AG08395 (cell line): ENCODE measurements around the gene EFNA3.

Experiments used
- DNase-seq: peaks from one replicate; pipeline ENCODE4 v3.0.0; 2012; ENCODE audit warnings: mixed read lengths, low spot score

Gene EFNA3

DNA sequence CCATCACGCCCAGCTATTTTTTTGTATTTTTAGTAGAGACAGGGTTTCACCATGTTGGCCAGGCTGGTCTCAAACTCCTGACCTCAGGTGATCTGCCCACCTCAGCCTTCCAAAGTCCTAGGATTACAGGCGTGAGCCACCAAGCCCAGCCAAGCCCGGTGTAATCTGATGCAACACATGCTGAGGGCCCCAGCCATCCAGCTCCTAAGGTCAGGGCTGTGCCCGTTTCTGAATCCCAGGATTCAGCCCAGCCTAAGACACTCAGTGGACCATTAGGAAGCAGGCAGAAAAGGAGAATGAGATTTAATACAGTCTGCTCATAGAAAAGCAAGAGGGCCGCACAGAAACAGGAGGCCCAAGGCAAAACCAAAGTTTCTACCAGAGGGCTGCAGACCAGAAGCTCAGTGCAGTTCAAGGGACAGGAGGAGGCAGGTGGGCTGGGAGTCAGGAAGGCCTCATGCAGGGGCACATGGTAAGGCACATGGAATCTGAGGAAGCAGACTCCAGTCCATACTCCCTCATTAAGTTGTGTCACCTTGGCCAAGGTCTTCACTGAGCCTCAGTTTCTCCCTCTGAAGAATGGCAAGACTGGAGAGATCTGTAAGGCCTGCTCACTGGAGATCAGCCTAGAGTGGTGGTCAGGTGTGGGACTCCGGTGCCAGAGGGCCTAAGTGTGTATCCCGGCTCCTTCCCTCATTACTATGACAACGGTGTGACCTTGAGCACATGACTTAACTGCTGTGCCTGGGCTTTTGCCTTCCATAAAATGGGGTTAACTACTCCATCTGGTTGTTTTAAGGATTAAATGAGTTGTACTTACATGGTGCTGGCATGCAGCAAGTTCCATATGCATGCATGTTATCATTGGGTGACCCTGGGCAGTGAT, 29.9 kb upstream of the EFNA3 start:
- DNase-seq: no peak

DNA sequence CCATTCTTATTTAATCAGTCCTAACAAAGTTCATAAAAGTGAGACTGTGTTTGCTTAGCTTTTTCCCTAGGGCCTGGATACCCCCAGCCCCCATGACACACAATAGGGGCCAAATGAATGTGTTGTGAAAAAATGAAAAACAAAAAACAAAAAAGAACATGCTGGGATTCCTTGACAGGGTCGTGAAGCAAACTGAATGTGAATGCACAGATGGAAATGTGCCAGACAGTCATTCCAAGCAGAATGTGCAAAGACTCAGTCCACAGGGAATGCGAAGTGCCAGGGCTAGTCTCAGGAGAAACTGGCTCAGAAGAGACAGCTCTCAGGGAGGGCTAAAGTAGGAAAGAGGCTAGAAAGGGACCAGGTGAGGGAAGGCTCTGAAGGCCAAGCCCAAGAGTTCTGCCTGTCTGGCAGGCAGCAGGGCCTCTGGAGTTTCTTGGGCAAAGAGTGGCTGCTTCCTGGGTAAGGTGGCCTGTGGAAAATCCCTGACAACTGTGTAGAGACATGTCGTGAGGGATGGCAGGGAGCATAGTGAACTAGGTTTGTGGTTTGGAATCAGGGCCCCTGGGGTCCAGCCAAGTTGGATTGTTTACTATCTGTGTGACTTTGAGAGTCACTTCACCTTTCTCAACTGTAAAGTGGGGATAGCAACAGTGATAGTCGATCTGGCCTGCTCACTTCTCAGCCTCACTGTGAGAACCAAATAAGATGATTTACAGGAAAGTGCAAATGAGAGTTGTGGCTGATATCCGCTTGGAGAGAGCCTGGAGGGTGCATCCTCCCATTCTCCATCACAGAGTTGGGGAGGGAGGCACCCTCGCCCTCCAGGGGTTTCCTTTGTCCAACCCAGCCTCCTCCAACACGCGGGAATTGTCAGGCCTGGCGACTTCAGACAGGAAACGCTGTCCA, 28.7 kb upstream of the EFNA3 start:
- DNase-seq: peak; percentile 45

DNA sequence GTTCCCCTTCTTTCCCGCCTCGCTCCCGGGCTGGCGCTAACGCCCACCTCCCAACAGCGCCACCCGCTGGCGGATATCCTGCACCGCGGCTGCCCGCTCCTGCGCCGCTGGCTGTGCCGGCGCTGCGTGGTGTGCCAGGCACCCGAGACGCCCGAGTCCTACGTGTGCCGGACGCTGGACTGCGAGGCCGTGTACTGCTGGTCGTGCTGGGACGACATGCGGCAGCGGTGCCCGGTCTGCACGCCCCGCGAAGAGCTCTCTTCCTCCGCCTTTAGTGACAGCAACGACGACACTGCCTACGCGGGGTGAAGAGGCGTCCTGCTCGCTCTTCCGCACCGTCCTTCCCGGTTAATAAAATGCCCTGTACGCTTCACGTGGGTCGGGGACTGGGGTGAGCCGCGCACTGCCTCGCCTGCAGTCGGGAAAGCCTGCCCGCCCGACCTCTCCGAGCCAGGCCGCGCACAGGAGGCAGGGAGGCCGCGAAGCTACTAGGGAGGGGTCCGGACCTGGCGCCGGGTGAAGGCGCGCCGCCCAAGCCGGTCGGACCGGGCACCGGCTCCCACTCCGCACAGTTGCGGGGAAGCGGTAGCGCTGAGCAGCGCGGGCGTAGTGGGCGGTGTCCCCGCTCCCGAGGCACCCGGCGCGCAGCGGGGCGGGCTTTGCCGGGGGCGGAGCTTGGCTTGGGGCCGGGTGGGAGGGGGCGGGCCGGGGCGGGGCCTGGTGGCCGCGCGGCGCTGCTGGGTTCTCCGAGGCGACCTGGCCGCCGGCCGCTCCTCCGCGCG, 27.9 kb upstream of the EFNA3 start, which contains the start of gene ADAM15:
TSS of gene ADAM15 (plus strand) at position 757 of the 782 bp plus-strand sequence. CDS start 71 bp downstream, outside the sequence.
- peak; percentile 95 for DNase-seq

DNA sequence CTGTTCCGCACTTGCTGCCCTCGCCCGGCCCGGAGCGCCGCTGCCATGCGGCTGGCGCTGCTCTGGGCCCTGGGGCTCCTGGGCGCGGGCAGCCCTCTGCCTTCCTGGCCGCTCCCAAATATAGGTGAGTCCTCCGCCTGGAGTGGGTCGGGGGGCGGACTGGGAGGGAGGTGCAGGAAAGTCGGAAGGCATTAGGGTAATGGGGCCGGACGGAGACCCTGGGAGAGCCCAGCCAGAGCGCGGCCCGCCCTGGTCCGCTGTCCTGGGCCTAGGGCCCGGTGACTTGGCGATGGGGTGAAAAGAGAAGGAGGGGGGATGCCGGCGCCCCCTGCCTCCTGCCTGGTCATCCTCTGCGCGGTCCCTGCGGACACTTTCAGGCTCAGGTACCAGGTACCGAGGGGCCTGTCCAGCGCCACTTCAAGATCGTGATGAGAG, 27.3 kb upstream of the EFNA3 start:
- DNase-seq: no peak

DNA sequence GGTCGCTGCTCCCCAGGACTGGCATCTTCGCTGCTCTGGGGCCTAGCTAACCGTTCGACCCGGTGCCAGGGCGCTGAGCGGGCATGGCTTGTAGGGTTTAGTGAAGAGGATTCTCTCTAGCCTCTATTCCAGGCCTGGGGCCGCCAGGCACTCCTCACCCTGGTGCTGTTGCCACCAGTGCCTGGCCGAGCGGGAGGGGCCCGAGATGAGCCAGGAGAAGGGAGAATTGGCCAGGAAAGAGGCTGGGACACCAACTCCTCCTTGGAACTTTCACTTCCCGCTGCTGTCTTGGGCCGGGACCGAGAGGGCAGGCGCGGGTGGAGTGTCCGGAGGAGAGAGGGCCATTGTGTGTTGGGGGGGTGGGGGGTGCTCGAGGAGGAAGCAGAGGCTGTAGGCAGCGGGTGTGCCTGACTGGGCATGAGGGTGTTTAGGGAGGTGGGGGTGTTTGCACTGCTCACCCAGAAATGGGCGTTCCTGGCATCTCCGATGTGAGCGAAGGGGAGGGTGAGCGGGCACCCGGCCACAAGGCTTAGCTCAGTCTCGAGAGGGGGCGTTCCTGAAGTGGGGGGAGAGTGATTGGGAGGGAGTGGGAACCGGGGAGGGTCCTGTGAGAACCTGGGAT, 26.7 kb upstream of the EFNA3 start:
- peak; percentile 44 for DNase-seq

DNA sequence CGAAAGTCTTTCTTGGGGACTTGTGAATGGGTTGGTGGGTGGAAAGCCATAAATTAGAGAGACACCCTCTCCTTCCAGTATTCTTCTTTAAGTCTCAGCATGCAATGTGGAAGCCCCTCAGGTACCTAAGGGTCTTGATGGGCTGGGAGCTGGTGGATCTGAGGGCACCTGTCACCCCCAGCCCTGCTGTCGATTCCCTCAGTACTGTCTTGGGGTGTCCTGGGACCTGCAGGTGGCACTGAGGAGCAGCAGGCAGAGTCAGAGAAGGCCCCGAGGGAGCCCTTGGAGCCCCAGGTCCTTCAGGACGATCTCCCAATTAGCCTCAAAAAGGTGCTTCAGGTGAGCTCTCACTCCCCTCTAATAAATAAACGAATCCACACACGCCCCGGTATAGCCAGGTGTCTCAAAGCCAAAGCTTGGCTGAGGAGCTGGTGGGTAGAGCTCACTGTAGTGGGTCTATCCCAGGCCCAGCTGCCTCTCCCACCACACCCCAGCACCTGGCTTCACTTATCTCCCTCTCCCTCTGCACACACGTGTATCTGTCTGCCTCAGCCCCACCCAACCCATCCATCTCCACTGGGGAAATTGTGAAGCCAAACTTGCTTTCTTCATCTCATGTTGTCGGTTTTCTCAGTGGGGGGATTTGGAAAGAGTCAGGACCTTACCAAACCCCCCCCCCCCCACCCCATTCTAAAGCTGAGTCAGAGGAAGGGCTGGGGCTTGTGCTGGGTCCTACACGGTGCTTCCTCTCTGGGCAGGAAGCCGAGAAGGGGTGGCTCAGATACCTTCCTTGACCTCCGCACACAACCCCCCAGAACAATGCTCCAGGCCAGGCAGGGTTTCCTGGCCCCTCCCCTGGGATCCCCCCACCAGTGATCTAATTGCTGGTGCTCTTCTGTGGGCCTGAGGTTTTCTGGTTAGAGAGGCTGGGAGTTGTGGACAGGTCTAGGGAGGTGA, 25.9 kb upstream of the EFNA3 start:
- DNase-seq: peak; percentile 31

DNA sequence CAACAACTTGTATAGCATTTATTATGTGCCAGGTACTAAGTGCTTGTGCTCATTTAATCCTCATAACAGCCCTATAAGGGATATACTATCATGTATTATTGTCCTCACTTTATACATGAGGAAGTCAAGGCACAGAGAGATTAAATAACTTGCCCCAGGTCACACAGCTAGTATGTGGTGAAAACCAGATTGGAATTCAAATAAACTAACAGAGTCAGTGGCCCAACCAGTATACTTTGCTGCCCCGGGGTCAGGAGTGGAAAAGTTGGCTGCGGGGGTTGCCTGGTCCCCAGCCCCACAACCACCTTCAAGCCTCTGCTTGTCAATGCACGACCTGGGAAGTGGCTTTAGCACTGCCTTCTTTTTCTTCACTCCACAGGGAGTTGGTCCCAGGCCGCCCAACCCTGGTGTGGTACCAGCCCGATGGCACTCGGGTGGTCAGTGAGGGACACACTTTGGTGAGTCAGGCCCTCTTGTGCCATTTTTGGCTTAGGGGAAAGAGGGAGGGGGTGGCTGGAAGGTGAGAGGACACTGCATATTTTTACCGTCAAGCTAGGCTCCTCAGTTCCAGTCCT, 25.0 kb upstream of the EFNA3 start:
- DNase-seq: no peak

DNA sequence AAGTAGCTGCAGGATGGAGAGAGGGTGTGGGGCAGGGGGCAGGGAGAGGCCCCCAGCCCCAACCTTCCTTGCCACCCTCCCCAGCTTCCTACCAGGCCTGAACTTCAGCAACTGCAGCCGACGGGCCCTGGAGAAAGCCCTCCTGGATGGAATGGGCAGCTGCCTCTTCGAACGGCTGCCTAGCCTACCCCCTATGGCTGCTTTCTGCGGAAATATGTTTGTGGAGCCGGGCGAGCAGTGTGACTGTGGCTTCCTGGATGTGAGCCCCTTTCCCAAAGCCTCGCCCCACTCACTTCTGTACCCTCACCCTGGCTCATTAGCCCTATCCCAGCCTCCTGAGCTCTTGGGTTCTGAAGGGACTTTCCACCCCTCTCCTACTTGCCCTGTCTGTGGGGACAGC, 21.5 kb upstream of the EFNA3 start:
- DNase-seq: no peak

DNA sequence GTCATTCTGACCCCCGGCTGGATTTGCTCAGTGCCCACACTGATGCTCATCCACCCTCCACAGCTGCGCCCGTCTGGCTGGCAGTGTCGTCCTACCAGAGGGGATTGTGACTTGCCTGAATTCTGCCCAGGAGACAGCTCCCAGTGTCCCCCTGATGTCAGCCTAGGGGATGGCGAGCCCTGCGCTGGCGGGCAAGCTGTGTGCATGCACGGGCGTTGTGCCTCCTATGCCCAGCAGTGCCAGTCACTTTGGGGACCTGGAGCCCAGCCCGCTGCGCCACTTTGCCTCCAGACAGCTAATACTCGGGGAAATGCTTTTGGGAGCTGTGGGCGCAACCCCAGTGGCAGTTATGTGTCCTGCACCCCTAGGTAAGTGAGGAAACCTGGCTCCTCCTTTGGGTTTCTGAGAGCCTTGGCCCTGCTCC, 20.8 kb upstream of the EFNA3 start:
- DNase-seq: no peak

DNA sequence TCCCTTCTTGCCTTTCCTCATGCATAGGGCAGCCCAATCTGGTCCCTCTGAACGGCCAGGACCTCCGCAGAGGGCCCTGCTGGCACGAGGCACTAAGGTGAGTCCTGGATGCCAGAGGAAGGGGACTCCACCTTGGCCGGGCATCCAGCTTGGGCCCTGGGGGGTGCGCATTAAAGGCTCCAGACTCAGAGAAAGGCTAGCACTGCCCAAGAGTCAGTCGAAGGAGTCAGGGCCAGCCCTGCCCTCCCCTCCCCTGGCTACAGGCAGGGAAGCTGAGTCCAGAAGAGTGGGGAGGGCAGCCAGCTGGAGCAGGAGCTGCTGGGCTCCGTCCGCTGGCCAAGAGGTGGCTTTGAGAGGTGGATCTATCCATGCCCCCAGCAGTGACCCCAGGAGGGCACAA, 17.9 kb upstream of the EFNA3 start:
- DNase-seq: no peak

DNA sequence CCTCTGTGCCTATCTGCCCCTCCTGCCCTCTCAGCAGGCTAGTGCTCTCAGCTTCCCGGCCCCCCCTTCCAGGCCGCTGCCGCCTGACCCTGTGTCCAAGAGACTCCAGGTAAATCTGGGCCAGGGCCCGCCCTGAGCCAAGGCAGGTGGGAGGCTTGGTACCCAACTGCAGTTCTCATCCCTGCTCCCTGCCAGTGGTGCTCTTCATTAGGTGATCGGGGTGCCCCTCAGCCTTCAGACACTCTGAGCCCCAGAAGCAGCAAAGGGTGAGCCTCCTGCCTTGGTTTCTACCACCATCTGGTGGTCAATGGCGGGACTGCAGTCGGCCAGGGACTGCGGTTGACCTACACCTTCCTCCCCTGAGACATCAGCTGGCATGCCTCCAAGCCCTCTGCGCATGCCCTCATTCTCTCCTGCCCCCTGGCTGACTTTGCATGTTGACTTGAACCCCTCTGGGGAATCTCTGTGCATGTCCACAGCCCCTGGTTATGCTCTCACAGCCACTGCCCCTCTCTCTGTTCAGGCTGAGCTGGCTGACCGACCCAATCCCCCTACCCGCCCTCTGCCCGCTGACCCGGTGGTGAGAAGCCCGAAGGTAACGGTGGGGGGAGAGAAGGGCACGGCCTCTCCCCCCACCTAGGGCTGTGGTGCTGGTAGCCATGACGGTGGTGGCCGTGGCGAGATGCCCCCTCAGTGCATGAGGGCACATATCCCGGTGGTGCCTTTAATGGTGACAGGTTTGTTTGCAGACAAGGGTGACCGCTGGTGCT, 17.1 kb upstream of the EFNA3 start:
- peak; percentile 89 for DNase-seq

DNA sequence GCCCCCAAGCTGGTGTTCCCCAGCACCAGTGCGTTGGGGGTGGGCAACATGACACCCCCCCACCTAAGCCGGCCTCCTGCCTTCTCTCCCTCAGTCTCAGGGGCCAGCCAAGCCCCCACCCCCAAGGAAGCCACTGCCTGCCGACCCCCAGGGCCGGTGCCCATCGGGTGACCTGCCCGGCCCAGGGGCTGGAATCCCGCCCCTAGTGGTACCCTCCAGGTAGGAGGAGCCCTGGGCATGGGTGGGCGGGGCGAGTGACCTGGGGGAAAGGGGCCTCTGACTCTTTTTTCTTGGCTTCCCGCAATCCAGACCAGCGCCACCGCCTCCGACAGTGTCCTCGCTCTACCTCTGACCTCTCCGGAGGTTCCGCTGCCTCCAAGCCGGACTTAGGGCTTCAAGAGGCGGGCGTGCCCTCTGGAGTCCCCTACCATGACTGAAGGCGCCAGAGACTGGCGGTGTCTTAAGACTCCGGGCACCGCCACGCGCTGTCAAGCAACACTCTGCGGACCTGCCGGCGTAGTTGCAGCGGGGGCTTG, 16.4 kb upstream of the EFNA3 start:
- no peak for DNase-seq

DNA sequence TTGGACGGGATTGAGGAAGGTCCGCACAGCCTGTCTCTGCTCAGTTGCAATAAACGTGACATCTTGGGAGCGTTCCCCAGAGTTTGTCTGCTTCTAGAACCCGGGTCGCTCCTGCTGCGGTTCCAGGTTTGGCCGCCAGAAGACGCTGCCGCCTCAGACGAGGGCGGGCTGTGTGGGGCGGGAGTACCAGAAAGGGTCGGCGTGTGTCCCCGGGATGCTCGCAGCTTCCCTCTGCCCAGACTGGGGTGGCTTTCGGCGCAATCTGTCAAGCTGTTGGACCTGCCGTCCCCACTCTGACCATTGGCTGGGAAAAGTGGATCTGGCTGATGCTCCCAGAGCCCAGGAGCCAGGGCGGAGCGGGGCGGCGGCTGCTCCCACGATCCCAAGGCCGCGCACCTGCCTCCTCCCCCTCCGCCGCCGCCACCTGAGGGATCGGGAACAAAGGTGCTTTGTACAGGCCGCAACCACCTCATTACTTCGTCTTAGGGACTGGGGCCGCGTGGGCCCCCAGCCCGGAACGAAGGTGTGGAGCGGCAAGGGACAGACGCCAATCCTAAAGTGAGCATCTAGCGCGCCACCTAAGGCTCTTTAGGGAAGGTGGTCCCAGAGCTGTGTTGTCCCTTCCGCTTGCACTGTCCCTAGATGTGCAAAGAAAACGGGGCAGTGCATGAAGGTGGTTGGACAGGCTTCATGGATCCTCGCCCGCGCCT, 15.8 kb upstream of the EFNA3 start:
- DNase-seq: peak; percentile 53

DNA sequence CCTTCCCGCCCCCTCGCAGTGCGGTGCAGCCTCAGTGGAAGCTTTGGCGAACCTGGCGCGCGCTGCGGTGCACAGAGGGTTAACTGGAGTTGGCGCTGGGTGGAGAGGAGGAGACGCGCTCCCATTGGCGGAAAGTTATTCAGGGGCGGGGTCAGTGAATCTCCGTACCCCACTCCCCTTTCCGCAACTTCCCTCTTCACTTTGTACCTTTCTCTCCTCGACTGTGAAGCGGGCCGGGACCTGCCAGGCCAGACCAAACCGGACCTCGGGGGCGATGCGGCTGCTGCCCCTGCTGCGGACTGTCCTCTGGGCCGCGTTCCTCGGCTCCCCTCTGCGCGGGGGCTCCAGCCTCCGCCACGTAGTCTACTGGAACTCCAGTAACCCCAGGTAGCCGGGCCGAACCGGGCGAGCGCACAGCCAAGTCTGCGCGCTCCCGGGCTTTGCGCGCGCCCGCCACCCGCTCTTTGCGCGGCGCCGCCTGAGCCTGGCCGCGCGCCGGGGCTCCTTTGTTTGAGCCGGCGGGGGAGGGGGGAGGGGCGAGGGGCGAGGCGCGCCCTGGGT, 15.0 kb upstream of the EFNA3 start, which contains the start of gene EFNA4:
TSS of gene EFNA4 (plus strand) at position 191 of the 561 bp plus-strand sequence. CDS start at position 275, 84 bp downstream.
- peak; percentile 92 for DNase-seq

DNA sequence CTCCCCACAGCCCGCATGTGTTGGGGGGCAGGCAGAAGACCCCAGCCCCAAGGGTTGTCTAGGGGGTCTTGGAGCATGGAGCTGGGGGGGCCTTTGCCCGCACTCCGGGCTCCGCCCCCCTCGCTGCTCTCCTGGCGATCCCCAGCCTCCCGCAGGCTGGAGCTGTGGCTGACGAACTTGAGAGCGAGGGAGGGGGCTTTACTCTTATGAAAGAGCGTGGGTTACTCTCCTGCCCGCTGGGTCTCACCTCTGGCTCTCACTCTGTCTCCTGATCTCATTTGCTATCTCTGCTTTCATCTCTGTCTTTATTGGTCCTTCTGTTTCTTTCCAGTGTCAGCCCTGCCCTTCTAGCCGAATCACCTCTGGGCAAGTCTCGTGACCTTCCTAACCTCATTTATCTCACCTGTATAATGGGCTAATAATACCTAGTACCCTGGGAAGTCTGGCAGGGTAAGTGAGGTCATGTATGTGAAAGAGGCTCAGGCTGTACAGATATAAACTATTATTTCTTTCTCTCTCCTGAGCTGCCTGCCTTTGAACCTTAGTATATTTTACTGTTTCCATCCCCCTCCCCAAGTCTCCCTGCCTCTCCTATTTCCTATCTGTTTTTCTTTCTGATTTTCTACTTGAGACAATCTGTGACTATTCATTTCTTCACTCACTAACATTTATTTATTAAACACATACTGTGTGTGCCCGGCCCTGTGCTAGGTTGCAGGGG, 14.4 kb upstream of the EFNA3 start:
- peak; percentile 27 for DNase-seq

DNA sequence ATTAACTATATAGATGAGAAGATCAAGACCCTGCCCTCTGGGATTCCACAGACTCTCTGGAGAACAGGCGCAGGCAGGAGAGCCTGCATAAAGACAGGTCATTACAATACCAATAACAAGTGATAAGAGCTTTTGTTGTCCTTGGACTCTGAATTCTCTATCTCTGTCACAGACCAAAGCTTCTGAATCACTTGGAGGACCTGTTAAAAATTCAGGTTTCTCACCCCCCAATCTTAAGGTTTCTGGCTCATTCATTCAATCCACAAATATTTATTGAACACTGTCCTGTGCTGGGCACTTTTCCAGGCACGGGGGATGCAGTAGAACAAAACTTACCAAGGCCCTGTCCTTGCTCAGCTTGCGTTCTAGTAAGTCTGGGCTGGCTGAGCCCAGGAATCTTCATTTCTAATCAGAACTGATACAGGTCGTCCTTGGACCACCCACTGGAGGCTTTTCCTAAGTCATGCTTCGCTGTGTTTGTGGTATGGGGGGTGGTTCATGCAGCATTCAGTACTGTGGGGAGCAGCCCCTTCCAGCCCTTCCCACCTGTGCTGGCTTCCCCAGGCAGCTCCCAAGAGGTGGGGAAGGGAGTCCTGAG, 13.7 kb upstream of the EFNA3 start:
- DNase-seq: no peak

DNA sequence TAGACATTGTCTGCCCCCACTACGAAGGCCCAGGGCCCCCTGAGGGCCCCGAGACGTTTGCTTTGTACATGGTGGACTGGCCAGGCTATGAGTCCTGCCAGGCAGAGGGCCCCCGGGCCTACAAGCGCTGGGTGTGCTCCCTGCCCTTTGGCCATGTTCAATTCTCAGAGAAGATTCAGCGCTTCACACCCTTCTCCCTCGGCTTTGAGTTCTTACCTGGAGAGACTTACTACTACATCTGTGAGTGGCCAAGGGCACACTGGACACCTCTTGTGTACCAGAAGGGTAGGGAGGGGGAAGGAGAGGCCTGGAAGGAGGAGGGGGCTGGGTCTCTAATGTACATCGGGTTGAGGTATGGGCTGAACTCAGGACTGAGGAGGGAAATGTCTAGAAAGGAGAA, 11.9 kb upstream of the EFNA3 start:
- no peak for DNase-seq
